OCI-M2 (cell line): Measurements from ENCODE around the gene ZP1.

Source experiments
- DNase-seq: peaks from one replicate; lab custom pipeline; 2025; ENCODE audit not compliant: unreplicated experiment; lab: John Stamatoyannopoulos, UW

Gene ZP1

DNA sequence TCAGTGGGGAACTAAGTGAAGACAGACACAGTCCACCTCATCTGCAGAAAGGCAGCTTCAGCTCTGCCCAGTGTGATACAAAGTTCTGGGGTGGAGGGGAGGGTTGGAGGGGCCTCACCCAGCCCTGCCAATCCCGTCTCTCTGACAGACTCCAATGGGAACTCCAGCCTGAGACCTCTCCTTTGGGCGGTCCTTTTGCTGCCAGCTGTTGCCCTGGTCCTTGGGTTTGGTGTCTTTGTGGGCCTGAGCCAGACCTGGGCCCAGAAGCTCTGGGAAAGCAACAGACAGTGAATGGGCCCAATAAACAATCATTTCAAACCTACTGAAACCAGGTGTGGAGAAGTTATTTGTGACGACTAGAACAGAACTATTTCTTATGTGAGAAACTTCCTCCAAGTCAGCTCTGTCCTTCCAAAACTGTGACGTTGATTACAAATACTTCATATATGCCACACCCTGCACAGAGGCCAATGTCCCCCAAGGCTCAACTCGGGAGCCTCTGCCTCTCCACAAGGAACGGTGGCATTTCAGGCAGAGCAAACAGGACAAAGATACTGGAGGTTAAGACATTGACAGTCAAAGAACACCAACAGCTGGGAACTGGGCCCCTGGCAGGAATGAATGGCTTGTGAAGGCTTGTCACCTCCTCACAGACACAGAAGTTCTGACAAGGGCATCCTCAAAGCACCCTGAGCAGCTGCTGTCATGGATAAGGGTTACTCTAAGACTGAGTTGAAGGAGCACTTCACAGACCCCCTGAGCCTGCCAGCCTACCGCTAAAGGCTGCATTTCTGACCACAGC is 8.2 kb downstream of the ZP1 start:
- no peak for DNase-seq

DNA sequence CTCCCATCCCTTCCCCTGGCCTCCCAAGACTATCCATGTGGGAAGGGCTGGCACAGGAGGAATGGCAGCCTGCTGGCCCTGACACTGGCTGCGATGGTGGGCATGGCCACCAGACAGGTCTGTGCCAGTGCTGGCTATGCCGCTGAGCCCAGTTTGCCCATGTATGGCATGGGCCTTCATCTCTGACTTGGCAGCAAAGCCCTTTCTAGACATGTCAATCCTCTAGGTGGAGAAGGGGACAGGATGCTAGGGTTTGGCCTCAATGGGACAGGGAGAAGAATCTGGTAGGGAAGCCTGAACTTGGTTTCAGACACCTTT is 8.8 kb downstream of the ZP1 start:
- DNase-seq: no peak

DNA sequence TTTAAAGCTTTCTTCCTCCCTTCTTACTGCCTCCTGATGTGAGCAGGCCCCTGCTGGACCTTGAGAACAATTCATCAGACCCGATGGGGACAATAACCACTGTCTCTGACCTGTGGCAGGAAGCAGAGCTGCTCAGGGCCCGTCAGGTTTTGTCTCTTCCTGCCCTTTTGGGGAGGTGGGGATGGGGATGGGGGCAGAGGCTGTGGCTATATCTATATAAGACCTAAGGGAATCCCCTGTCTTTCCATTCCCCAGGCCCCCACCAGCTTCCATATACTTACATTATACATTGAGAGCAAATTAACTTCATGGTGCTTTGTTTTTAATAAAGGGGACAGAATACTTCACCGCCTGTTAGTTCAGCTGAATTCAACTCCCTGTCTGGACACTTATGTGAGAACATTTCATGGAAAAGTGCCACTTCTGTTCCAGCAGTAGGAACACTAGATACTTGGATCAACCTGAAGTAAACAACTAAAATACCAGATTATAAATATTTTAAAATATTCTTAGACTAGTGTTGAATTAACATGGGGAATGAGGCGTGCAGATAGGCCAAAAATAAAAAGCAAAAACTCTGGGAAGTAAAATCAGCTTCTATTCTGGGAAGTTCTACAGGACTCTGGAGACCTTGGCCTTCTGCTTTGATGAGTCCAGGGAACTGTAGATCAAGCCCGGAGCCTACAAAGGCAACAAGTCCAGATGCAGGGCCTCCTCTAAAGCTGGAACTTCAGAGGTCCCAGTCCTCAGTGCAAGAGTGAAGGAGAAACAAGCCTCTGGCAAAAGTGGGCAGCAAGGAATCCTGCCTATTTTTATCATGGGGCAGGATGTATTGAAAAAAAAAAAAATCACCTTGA is 11.1 kb downstream of the ZP1 start:
- no peak for DNase-seq

DNA sequence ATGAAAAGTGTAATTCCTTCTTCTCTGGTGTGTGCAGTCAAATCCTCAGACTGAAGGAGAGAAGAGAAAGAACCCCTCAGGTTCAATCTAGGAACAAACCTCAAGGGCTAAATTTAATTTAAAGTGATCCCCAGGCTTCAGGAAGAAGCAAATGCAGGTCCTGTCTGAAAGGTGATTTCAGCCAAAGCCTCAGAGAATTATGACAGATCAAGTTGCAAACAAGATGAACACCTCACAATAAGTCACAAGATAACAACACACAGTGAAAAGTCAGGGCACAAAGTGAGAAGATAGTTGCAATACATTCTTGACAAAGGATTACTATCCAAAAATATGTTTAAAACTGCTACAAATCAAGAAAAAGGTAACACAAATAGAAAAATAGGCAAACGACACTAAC is 11.8 kb downstream of the ZP1 start:
- DNase-seq: no peak

DNA sequence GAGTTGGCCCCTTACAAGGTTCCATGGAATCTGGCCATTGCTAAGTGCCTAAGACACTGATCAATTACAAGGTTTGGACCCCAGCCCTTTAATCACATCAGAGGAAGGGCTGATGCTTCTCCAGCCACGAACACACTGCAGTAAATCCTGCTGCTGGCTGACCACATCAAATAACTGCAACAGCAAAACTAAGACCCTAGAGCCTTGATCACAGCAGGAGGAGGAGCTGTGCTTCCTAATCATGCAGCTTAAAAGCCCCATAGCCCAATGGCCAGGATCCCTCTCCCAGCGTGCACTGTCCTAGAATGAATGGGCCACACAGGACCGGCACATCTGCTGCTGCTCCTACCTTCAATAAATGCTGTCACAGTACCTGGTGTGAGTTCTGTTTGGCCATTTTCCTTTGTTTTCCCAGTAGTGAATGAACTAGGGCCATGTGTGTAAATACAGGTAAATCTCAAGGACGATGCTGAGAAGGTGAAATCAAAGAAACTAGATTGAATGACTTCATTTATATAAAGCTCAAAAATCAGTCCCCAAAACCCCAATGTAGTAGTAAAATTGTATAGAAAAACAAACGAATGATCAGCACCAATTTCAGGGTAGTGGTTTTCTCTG is 12.7 kb downstream of the ZP1 start:
- DNase-seq: no peak

DNA sequence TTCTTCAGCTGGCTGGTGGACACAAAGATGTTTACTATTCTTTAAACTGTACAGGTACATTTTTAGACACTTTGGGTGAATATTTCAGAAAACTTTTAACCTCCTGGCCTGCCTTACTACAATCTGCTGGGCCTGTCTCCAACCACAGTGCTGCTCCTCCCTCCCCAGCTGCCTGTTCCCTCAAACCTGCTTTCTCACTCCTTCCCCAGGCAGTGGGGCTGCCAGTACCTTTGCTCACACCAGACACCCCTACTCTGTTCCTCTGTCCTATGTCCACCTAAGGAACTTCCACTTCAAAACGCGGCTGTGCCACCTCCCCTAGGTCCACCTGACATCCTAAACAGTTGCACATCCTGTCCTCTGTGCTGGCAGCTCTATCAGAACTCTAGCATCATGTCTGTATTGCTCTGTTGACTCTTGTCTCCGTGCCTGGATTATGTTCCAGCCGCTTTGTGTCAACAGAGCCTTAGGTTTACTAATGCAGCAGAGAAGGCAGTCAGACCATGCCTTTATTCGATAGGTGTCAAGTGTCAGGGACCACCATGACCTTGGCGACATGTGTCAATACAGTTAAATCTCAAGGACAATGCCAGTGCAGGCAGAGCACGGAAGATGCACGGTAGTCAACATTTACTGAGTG is 13.4 kb downstream of the ZP1 start:
- DNase-seq: no peak

DNA sequence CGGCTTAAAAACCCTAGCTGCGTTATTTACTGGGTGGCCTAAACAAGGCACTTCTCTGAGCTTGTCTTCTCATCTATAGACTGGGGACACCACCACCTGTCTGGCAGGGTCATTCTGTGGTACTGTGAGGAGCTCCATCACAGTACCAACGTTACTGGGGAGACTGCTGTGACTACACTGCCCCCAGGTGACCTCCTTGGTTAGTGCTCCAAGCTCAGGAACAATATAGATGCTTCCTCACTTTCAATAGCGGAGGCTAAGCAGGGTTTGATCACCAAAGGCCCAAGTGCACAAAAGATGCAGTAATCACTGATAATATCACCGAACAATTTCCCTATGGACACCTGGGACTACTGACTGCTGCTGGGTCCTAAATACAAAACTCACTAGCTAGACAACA is 20.2 kb downstream of the ZP1 start:
- DNase-seq: no peak

DNA sequence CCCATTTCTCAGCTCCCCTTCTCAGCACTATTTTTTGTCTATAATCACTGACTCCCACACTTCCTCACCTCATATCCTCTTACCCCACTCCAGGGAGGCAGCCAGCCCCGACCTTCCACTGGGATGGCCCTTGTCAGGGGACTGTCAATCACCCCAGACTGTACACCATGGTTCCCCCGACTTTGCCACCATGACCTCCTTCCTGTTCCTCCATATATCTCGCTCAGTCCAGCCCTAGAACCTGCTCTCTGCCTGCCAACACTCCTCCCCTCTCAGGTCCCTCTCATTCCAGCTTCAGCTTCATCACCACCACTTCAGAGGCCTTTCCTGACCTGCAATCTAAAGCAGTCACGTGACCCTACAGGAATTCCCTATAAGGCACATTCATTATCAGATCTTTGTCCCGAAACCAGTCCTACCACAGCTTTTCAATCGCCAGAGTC is 22.5 kb downstream of the ZP1 start:
- no peak for DNase-seq

DNA sequence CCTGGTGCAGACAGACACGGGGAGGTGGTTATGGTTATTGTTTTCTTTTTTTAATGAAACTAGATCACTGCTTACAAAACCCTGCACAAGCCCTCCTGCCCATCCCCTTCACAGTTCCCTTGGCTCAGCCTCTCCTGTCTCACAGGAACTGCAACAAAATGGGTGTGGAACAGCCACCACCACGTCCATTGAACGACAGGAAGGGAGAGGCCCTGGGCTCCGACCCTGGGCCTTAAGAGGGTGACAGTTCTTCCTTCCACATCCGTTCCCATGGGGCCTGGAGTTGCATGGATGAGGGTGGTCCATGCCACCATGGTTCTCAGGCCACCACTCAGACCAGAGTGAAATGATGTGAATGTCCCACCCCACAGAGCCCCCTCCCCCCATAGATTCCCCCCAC is 23.4 kb downstream of the ZP1 start:
- DNase-seq: no peak

DNA sequence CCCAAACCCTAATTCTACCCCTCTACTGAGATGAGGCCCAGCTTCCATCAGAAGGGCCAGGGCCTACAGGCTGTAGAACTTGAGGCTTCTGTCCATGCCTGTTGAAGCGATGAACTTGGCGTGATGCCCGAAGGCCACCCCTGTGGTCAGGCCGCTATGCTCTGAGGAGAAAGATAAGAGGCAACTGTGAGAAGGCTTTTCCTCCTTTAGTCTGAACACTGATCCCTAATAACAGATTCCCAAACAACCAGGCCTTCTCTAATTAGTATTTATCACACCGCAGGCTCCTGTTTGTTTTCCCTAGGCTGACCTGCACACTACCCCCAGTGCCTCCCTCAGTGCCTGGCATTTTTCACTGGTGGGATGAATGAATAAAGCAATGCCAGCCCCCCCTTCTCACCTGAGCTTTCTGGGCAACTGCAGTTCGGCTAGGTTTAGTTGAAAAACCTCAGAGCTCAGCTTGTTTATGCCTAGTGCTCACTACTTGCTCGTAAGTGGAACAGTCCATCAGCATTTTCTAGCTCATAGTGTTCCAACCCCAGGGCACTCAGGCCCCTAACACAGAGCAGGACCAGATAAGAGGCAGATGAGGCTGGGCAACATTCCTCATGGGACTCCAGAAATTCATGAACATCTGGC is 23.9 kb downstream of the ZP1 start:
- no peak for DNase-seq

DNA sequence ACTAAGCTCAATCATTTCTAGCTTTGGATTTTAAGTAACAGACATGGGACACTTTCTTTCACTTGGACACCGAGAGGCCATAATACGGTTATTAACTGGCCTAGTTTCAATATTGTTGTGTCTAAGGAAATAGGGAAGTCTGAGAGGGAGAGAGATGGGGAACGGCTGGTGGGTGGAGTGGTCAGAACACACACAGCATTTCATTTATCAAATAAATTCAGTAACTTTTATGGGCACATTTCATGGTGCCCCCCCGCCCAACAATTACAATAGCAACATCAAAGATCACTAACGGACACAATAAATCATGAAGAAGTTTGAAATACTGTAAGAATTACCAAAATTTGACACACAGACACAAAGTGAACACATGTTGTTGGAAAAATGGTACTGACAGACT is 28.3 kb downstream of the ZP1 start:
- no peak for DNase-seq

DNA sequence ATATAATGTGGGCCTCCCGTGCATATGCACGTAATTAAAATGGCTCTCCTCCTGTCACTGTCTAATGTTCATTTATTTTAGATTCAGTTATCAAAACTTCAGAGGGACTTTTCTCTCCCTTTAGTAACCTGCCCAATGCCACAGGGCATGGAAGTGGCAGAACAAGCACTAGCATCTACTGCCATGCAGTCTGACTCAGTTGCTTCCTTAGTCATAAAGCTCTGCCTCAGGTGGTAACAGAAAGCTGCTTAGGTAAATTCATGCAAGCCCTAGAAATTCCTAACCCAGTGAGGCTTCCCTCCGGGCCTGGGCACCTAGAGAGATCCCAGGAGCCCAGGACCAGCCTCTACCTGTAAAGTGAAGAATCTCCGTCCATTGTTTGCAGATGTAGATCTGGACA is 30.2 kb downstream of the ZP1 start:
- no peak for DNase-seq

DNA sequence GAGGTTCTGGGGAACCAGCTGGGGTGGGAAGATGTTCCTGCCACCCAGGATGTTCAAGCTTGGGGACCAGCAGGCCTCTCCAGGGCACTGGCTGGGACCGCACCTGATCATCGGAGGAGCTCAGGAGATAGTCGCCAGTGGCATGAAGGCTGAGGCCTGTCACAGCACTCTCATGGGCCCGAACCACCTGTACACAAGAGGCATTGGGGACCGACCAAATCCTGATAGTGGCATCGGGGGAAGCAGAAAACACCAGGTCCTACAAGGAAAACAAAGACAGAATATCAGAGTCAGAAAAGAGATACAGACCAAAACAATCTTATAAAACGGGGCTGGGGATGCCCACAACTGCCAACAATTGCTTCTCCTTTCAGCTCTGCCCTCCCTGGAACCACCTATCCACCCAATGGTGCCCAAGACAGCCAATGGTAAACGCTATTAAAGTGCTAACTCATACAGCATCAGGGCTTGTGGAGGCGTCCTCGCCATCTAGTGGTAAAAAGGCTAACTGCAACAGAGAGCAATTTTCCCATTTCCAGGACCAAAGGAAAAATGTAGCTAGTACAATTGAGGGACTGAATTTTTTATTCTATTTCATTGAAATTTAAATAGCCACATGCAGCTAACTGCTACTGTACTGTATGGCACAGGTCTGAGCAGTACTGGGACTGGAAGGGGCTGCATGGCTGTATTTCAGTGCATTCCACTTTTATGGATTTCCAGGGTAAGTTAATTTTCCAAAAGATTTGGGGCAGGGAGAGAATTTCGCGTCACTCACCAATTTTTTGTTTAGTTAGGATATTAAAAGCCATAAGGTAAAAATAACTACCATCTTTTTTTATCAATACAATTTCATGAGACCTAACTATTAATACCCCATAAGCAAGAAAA is 31.9 kb downstream of the ZP1 start:
- no peak for DNase-seq

DNA sequence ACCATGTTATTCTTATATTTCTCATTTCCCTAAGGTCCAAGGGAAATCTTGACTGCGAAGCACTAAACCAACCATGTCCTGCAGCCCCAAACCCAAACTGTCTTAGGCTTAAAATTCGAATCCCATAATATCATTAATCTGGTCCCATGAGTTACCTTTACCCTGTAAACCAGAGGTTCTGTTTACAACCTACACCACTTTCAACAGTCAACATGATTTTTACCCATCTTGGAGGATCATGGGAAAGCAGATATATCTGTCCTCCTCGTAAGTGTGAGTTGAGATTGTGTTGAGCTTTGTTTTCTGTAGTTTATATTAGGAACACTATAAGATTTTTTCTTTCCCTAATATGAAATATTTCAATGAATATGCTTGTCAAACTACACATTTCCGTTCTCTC is 32.6 kb downstream of the ZP1 start:
- DNase-seq: no peak

DNA sequence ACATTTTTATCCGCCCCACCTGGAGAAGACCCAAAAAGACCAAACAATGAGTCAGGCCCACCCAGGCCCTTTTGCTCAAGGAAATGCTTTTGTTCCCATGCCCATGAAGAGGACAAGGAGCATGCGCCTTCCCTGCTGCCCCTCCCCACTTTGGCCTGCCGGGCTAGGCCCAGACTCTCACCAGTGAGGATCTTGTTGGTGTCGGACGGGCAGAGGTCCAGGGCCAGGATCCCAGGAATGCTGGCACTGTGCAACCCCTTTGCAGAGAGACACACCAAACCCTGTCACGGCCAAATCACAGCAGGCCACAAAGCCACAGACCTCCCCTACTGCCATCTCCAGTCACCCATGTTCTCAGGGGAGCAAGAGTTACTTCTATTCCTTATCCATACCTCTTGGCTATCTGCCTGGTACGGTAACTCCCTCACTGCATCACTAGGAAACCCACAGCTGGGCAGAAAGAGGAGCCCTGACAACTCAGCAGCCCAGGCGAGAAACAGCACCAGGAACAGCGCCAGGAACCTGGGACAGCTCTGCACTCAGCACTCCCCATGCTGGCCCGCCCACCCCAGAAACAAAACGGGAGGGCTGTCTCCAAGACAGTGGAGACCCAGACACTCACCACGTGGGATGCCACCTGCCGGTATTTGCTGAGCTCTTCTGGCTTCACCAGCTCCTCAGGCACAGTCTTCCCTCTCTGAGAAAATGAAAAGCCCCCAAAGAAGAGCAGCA is 33.5 kb downstream of the ZP1 start:
- DNase-seq: no peak

DNA sequence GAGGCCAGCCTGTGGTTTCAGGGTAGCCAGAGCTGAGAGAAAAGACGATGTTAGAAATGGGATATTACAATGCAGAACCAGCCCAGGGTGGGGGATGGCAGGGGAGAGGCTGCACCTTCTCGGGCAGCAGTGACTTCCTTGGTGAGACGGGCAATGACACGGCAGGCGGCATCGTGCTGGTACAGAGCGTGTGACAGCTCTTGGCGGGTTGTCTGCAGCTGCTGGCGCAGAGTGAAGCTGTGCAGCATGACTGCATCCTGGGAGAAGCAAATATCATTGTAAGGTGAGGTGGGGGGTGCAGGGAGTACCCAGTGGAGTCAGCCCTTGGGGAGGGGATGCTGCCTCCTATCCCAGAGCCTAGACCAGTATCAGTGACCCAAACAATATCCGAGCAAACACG is 35.3 kb downstream of the ZP1 start:
- DNase-seq: no peak

DNA sequence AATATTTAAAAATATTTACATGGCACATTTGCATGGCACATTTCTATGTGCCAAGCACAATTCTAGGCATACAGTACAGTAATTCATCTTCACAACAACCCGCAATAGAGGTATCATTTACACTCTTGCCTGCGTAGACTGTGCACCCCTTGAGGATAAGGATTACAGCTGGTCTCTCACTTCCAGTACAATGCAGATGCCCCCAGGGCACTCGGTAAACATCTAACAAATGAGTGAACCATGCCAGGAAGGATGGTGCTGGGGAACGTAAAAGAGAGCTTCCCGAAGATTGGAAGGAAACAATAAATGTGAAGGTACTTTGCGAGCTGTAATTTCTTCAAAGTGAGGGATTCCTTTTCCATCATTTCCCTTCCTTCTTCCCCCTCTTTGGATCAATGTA is 37.7 kb downstream of the ZP1 start:
- no peak for DNase-seq

DNA sequence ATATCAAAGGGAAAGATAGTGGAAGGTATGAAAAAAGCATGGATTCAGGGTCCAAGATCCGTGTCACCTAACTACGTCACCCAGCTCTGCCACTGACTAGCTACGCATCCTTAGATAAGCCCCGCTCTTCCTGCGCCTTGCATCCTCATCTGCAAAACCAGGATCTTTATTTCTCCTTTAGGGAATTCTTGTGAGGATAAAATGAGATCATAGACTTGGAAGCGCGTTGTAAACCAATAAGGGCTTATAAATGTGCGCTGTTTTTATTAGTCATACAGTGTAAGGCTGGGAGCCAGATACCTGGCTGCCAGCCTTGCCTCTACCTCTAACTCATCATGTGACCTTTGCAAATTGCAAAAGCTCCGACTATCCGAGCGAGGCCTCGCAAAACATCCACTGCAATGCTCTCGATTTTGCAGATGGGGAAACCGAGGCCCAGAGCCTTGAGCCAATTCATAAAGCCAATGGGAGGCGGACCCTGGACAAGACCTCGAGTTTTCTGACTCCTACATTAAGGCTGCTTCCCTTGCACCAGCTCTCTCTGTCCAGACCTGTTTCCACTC is 38.3 kb downstream of the ZP1 start:
- no peak for DNase-seq
